ENCODE data around the gene LRIG1.

GRCh38 chr3:66532160-66532587 lies 31.4 kb upstream of the LRIG1 start:
- TF ChIP-seq CTCF (IDR thresholded peaks at IDR 0.05; ENCODE audit: low read depth, low read length, poor library complexity, severe bottlenecking): no peak
- TF ChIP-seq EZH2phosphoT487 (IDR thresholded peaks at IDR 0.05; ENCODE audit: borderline replicate concordance, low read length): no peak
